ENCODE results near the gene ZFP62. TPM values are rescaled to one million over a fixed set of nuclear protein-coding genes. Genes with fewer than 3 reads are reported as not detected.
"Not testable (repeated sequence)": the region's sequence is repeated elsewhere in the genome, so short reads cannot be mapped to it uniquely, and the experiment has no call there.

Gene ZFP62
- total and polyA plus RNA-seq, 8 donors: 10.4 to 23.9 (median 14.6) TPM

GRCh38 chr5:180831139-180832093 lies 29.7 kb downstream of the ZFP62 start:
- FAIRE-seq: no peak
- Histone ChIP-seq H3K4me1 (peaks cover 9 to 23% (median 18%) of the 10 kb centered on the region in 3 donors), H3K27ac (peak overlapping the region; percentile 92 to 99 (median 96)), H3K36me3 (peaks cover 0 to under 1% (median 0%) of the 10 kb centered on the region in 3 donors), H3K9me3 (no peaks in the 10 kb centered on the region), H3K27me3 (no peaks in the 10 kb centered on the region), H3K4me3 (peak overlapping the region; percentile 76 to 90 (median 86))
- intact Hi-C loops (cut with DNase I): no loop called here
- DNase-seq: peak; percentile 84 to 95 (median 89)
- TF ChIP-seq CTCF (IDR thresholded peaks at IDR 0.05): no peak
- WGBS, 2 donors: 1% methylated on average over 68 to 80 of the region's 80 CpGs
- peak; percentile 94 to 97 (median 94) for ATAC-seq

GRCh38 chr5:180830253-180831138 lies 30.6 kb downstream of the ZFP62 start:
- WGBS, 2 donors: 14 to 17% methylated on average over 34 to 35 of the region's 35 CpGs
- H3K9me3 ChIP-seq: no peaks in the 10 kb centered on the region
- ATAC-seq (peak; percentile 64 to 77 (median 70)), DNase-seq (peak in 5 of 6 donors; percentile 68 to 89 (median 76)), FAIRE-seq (no peak)
- H3K27ac ChIP-seq: peak overlapping the region; percentile 92 to 99 (median 96)
- peaks cover 18 to 31% (median 27%) of the 10 kb centered on the region in 3 donors for H3K4me1 ChIP-seq
- TF ChIP-seq CTCF (IDR thresholded peaks at IDR 0.05): no peak
- peak overlapping the region; percentile 76 to 90 (median 86) for H3K4me3 ChIP-seq
- H3K36me3 ChIP-seq: no peaks in the 10 kb centered on the region
- intact Hi-C loops (cut with DNase I): no loop called here
- H3K27me3 ChIP-seq: no peaks in the 10 kb centered on the region

- H3K4me3 ChIP-seq: peak overlapping the region in 3 of 4 donors; percentile 76 to 89 (median 82)
- no peak for DNase-seq
- no peaks in the 10 kb centered on the region for H3K9me3 ChIP-seq
- TF ChIP-seq CTCF (IDR thresholded peaks at IDR 0.05): no peak
- H3K27ac ChIP-seq: peak overlapping the region in 3 of 4 donors; percentile 92 to 99 (median 99)
- no peaks in the 10 kb centered on the region for H3K36me3 ChIP-seq
- H3K27me3 ChIP-seq: no peaks in the 10 kb centered on the region
- ATAC-seq: no peak
- 93 to 96% methylated on average over 5 of the region's 5 CpGs for WGBS, 2 donors
- intact Hi-C loops (cut with DNase I): no loop called here
- H3K4me1 ChIP-seq: peaks cover 26 to 34% (median 34%) of the 10 kb centered on the region in 3 donors
- no peak for FAIRE-seq
Measured at GRCh38 chr5:180829726-180830125, 31.4 kb downstream of the ZFP62 start.

- peaks cover 33 to 38% (median 34%) of the 10 kb centered on the region in 3 donors for H3K4me1 ChIP-seq
- DNase-seq; ATAC-seq; H3K27me3 ChIP-seq; H3K36me3 ChIP-seq; FAIRE-seq; H3K4me3 ChIP-seq; intact Hi-C loops (cut with DNase I); H3K9me3 ChIP-seq: not testable (repeated sequence)
- peak overlapping the region in 2 of 4 donors; percentile 12 to 99 for H3K27ac ChIP-seq
- 84% methylated on average over 13 of the region's 13 CpGs for WGBS, 2 donors
Measured at GRCh38 chr5:180828756-180829531, 32.1 kb downstream of the ZFP62 start.

- FAIRE-seq; H3K4me3 ChIP-seq; H3K9me3 ChIP-seq; H3K36me3 ChIP-seq; intact Hi-C loops (cut with DNase I); ATAC-seq; H3K27me3 ChIP-seq; DNase-seq: not testable (repeated sequence)
- peaks cover 28 to 41% (median 33%) of the 10 kb centered on the region in 3 donors for H3K4me1 ChIP-seq
- WGBS, 2 donors: 64 to 69% methylated on average over 7 of the region's 7 CpGs
- peak overlapping the region in 1 of 4 donors; percentile 66 for H3K27ac ChIP-seq
Measured at GRCh38 chr5:180827374-180827773, 33.7 kb downstream of the ZFP62 start.

Data from pancreas (tissue), 10 donors.